HG03060 (cell line): ENCODE data around the gene RAB20.
A peak's percentile ranks its signal among the peaks of the same experiment; 100 is the strongest.
"Not testable (repeated sequence)": the region's sequence is repeated elsewhere in the genome, so short reads cannot be mapped to it uniquely, and the experiment has no call there.

Experiments used
- ATAC-seq: cut with Tn5 transposase; IDR thresholded peaks from one replicate; pipeline ENCODE4 v1.9.1; 2021; ENCODE audit warnings: low read depth, moderate number of reproducible peaks; ENCODE audit not compliant: unreplicated experiment

The RAB20 gene, protein sequence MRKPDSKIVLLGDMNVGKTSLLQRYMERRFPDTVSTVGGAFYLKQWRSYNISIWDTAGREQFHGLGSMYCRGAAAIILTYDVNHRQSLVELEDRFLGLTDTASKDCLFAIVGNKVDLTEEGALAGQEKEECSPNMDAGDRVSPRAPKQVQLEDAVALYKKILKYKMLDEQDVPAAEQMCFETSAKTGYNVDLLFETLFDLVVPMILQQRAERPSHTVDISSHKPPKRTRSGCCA

DNA sequence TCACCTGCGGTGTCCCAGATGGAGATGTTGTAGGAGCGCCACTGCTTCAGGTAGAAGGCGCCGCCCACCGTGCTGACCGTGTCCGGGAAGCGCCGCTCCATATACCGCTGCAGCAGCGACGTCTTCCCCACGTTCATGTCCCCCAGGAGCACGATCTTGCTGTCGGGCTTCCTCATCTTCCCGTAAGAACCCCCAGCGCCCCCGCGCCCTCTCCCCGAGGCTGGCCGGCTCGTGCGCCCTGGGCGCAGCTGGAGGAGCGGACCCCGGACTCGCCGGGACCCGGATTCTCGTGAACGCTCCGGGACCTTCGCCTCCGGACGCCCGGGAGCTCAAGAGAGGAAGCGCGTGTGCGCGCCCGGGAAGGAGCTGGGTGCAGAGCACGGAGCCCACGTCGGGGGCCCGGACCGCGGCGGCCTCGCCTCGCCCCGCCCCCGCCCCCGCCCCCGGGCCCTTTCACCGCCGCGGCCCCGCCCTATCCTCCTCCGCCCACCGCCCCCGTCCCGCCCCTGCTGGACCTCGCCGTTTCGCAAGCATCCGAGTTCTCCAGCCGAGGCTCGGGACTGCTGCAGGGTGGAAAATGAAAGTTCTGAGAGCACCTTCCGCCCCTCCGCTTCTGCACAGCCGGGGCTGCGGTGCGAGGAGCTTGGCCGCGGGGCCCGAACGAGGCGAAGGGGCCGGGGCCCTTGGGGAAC, at the start of gene RAB20:
Gene RAB20, minus strand, starts transcription at position 379 of the 692 bp plus-strand sequence. Its CDS starts 203 bp downstream, at position 176.
- ATAC-seq: peak; percentile 62

GRCh38 chr13:110610955-110611595, 49.6 kb upstream of the RAB20 start:
- peak; percentile 49 for ATAC-seq

- ATAC-seq: peak; percentile 55
These were observed 46.2 kb upstream of the RAB20 start for GRCh38 chr13:110607675-110608224.

DNA sequence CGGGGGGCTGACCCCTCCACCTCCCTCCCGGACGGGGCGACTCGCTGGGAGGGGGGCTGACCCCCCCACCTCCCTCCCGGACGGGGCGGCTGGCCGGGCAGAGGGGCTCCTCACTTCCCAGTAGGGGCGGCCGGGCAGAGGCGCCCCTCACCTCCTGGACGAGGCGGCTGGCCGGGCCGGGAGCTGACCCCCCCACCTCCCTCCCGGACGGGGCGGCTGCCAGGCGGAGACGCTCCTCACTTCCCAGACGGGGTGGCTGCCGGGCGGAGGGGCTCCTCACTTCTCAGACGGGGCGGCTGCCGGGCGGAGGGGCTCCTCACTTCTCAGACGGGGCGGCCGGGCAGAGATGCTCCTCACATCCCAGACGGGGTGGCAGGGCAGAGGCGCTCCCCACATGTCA, 44.8 kb upstream of the RAB20 start:
- not testable (repeated sequence) for ATAC-seq

DNA sequence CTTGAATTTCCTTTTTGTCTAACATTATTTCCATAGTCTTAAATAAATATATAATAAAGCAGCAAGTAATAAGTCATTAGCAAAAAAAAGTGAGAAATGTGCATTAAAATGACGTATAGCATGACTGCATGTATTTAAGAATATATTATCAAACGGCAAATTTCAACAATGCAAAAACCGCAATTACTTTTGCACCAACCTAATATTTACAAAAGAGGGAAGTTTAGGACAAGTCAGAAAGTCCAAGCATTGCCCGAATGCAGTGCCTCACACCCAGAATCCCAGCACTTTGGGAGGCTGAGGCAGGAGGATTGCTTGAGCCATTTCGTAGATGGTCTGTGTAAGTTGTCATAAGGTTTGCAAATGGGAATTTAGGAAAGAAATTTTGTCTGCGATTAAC, 43.6 kb upstream of the RAB20 start:
- ATAC-seq: no peak

- no peak for ATAC-seq
These were observed 39.5 kb upstream of the RAB20 start for GRCh38 chr13:110600980-110601379.

- ATAC-seq: no peak
These were observed 38.8 kb upstream of the RAB20 start for GRCh38 chr13:110600261-110600819.

- ATAC-seq: no peak
These were observed 35.6 kb upstream of the RAB20 start for GRCh38 chr13:110597041-110597689.

- peak; percentile 70 for ATAC-seq
These were observed 32.1 kb upstream of the RAB20 start for GRCh38 chr13:110593430-110594130.

DNA sequence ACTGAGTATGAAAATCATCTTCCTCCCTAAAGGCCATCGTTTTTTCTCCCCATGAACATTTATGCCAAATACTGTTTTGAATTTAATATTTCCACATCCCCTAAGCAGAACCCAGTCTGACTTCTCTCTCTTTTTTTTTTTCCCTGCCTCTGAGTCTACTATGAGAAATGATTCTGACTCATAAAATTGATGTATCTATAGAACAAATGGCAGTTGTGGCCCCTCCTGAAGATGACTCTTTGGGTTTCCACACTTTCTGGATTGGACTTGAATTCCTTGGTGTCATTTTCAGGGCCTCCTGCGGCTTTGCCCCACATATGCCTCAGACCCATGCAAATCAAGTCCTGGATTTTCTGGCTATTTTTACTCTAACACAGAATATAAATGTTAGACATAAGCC, 31.1 kb upstream of the RAB20 start:
- ATAC-seq: no peak

DNA sequence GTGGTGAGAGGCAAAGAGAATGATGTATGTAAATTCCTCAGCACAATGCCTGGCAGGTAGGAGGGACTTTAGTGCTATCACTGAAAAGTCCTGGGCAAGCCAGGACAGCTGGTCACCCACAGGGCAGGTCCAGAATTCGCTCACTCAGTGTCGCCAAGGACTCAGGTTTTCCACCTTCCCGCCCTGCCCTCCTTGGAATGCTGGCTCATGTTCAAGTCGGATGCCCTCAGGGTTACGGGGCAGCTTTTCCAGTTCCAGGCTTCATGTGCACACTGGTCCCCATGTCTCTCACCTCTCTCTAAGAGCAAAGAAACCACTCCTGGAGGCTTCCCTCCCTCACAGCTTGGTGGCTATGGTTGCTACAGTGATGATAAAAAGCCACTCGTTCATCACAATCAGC, 29.1 kb upstream of the RAB20 start:
- ATAC-seq: no peak

GRCh38 chr13:110589793-110590390, 28.4 kb upstream of the RAB20 start:
- ATAC-seq: no peak

DNA sequence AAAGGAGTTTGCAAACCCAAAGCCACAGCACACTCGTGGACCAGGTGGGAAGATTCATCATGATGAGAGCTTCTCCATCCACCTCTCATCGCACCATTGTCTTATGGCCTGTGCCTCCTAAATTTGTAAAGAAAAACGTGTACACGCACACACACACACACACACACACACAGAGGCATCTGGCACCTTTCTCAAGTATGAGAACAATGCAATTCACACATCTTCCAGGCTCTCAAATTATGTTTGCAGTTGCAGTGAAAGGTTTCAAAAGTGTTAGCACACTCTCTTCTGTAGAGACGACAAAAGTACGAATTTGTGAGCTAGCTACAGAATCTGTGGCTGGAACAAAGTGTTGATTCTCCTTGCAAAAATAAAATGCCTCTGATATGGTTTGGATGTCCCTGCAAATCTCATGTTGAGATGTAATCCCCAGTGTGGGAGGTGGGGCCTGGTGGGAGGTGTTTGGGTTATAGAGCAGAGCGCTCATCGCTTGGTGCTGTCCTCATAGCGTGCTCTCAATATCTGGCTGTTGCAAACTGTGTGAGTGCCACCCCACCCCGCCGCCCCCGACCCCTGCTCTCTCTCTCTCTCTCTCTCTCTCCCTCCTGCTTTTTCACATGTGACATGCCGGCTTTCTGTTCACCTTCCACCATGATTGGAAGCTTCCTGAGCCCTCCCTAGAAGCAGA, 21.8 kb upstream of the RAB20 start:
- ATAC-seq: no peak

DNA sequence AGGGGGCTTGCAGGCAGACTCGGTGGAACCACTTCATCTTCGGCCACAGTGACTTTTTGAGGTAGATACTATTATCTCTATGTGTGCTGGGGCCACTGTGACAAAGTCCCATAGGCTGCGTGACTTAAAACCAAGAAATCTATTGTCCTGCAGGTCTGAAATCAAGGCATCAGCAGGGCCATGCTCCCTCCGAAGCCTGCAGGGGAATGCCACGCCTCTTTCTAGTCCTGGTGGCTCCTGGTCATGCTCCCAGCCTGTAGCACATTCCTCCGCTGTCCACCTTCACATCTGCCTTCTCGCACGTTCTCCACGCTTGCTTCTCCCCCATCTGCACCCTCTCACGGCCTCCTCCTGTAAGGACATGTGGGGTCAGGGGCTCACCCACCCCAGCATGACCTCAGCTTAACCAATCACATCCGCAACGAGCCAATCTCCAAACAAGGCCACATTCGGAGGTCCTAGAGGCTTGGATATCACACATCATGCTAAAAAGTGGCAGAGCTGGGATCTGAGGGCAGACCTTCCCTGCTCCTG, 21.0 kb upstream of the RAB20 start:
- ATAC-seq: no peak

DNA sequence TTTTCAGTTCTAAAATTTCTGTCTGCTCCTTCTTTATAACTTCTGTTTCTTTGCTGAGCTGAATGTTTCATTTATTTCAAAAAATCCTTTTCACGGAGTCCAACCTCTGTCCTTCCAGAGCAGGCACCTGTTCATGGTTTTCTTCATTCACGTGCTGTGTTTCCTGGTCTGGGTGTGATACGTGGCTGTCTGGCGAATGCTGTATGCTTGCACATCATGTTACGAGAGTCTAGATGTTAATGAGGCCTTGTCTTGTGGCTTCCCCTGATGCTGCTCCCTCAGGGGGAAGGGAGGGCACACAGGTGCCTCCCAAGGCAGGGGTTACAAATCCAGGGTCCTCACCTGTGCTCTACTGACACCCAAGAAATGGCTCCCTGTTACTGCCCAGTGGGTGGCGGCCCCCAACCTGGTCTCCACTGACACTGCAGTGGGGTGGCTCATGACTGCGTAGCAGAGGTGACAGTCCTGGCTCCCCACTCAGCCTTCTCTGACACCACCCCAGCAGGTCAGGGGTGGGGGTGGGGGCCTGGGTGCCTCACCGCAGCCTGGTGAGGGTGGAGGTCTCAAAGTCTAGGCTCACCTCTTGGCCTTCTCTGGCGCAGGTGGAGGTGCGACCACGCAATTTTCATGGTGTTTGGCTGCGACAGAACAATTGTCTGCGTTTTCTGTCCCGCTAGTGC, 20.1 kb upstream of the RAB20 start:
- no peak for ATAC-seq

DNA sequence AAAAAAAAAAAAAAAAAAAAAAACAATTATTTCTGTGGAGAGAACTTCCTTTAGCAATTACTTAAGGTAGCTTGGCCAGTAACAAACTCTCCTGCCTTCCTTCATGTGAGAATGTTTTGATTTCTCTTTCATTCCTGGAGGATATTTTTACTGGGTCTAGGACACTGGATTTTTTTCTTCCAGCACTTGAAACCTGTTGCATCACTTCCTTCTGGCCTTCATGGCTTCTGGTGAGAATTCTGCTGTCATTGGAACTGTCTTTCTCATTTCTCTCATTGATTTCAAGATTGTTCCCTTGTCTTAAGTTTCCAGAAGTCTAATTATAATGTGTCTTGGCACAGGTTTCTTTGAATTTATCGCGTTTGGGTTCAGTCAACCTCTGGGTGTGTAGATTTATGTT, 19.3 kb upstream of the RAB20 start:
- no peak for ATAC-seq

- ATAC-seq: no peak
These were observed 16.8 kb upstream of the RAB20 start for GRCh38 chr13:110578363-110578762.

DNA sequence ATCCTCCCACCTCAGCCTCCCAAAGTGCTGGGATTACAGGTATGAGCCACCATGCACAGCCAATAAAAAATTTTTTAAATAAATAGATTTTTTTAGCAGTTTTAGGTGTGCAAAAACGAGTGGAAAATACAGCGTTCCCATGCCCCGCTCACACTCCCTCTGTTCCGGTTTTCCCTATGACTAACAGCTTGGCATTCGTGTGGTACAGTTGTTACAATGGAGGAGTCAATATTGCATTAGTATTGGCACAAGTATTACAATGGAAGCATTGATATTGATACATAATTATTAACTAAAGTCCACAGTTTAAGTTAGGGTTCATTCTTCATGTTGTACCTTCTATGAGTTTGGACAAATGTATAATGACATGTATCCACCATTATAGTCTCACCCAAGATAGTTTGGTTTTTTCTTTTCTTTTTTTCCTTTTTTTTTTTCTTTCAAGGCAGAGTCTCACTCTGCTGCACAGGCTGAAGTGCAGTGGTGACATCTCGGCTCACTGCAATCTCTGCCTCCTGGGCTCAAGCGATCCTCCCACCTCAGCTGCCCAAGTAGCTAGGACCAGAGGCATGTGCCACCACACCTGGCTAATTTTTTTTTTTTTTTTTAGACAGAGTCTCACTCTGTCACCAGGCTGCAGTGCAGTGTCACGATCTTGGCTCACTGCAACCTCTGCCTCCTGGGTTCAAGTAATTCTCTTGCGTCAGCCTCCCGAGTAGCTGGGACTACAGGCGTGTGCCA, 15.4 kb upstream of the RAB20 start:
- no peak for ATAC-seq
